ENCODE data around the gene FAT1. TPM values are rescaled to one million over a fixed set of nuclear protein-coding genes. Genes with fewer than 3 reads are reported as not detected.

FAT1 gene
- total RNA-seq, 2 experiments from 2014 or later: under 0.01 to 0.08 TPM

- Histone ChIP-seq H3K36me3 (ENCODE audit: insufficient read depth, low read length) (no peaks in the 10 kb centered on the region), H3K4me3 (ENCODE audit: low read depth, low read length, poor library complexity, severe bottlenecking) (no peak overlapping the region), H3K9me3 (ENCODE audit: low read length) (no peaks in the 10 kb centered on the region), H3K27ac (ENCODE audit: low read depth, low read length, poor library complexity, severe bottlenecking) (no peak overlapping the region), H3K4me2 (ENCODE audit: low read length) (no peak overlapping the region), H3K4me1 (ENCODE audit: insufficient read depth, low read length, poor library complexity, severe bottlenecking) (no peaks in the 10 kb centered on the region), H3K79me2 (ENCODE audit: insufficient read depth, low read depth, low read length) (no peaks in the 10 kb centered on the region), H2AFZ (ENCODE audit: low read length) (no peak overlapping the region), H3K9me2 (ENCODE audit: insufficient read depth, low read length) (no peaks in the 10 kb centered on the region), H4K20me1 (ENCODE audit: insufficient read depth, low read length) (no peaks in the 10 kb centered on the region)
- TF ChIP-seq EZH2phosphoT487 (IDR thresholded peaks at IDR 0.05; ENCODE audit: borderline replicate concordance, low read depth, low read length) (no peak), CTCF (conservative IDR thresholded peaks at IDR 0.05; ENCODE audit: low read length) (no peak)
- no TSS peak for BruUV-seq (replicated peaks)
- DNase-seq (ENCODE audit: low spot score): no peak
- intact Hi-C loops (cut with micrococcal nuclease; ENCODE audit: unreplicated experiment): no loop called here
- CTCF ChIA-PET (ENCODE audit: unreplicated experiment): no interaction called here
- POLR2A ChIA-PET: no interaction called here
Measured at GRCh38 chr4:186657764-186658163, 65.9 kb downstream of the FAT1 start.

- Histone ChIP-seq H2AFZ (ENCODE audit: low read length) (no peak overlapping the region), H3K79me2 (ENCODE audit: insufficient read depth, low read depth, low read length) (no peaks in the 10 kb centered on the region)
- BruUV-seq (replicated peaks): no TSS peak
Measured at GRCh38 chr4:186653969-186654368, 69.7 kb downstream of the FAT1 start.

GRCh38 chr4:186651624-186652023 lies 72.0 kb downstream of the FAT1 start:
- BruUV-seq (replicated peaks): no TSS peak
- Histone ChIP-seq H3K4me2 (ENCODE audit: low read length) (no peak overlapping the region), H3K4me1 (ENCODE audit: insufficient read depth, low read length, poor library complexity, severe bottlenecking) (no peaks in the 10 kb centered on the region), H3K9me3 (ENCODE audit: low read length) (no peaks in the 10 kb centered on the region), H3K4me3 (ENCODE audit: low read depth, low read length, poor library complexity, severe bottlenecking) (no peak overlapping the region), H4K20me1 (ENCODE audit: insufficient read depth, low read length) (no peaks in the 10 kb centered on the region), H3K79me2 (ENCODE audit: insufficient read depth, low read depth, low read length) (no peaks in the 10 kb centered on the region), H3K36me3 (ENCODE audit: insufficient read depth, low read length) (no peaks in the 10 kb centered on the region), H2AFZ (ENCODE audit: low read length) (no peak overlapping the region), H3K27ac (ENCODE audit: low read depth, low read length, poor library complexity, severe bottlenecking) (no peak overlapping the region), H3K9me2 (ENCODE audit: insufficient read depth, low read length) (no peaks in the 10 kb centered on the region)
- ChIA-PET CTCF (ENCODE audit: unreplicated experiment) (no interaction called here), POLR2A (interaction anchor here (0.6 to 1.1 kb wide), 2 partner anchors 12 to 108 kb away, joined by 3 to 6 read pairs; no protein-coding TSS in a partner anchor)
- intact Hi-C loops (cut with micrococcal nuclease; ENCODE audit: unreplicated experiment): no loop called here
- DNase-seq (ENCODE audit: low spot score): no peak
- TF ChIP-seq CTCF (conservative IDR thresholded peaks at IDR 0.05; ENCODE audit: low read length): no peak

More at GRCh38 chr4:186653969-186654368, 69.7 kb downstream of the FAT1 start:
- H3K4me3 ChIP-seq (ENCODE audit: low read depth, low read length, poor library complexity, severe bottlenecking): no peak overlapping the region
- no peak overlapping the region for H3K27ac ChIP-seq (ENCODE audit: low read depth, low read length, poor library complexity, severe bottlenecking)
- H3K36me3 ChIP-seq (ENCODE audit: insufficient read depth, low read length): no peaks in the 10 kb centered on the region
- DNase-seq (ENCODE audit: low spot score): no peak
- intact Hi-C loops (cut with micrococcal nuclease; ENCODE audit: unreplicated experiment): no loop called here
- no peak overlapping the region for H3K4me2 ChIP-seq (ENCODE audit: low read length)
- no peaks in the 10 kb centered on the region for H4K20me1 ChIP-seq (ENCODE audit: insufficient read depth, low read length)
- POLR2A ChIA-PET: no interaction called here
- no peaks in the 10 kb centered on the region for H3K9me3 ChIP-seq (ENCODE audit: low read length)
- H3K4me1 ChIP-seq (ENCODE audit: insufficient read depth, low read length, poor library complexity, severe bottlenecking): no peaks in the 10 kb centered on the region
- CTCF ChIA-PET (ENCODE audit: unreplicated experiment): no interaction called here
- TF ChIP-seq CTCF (conservative IDR thresholded peaks at IDR 0.05; ENCODE audit: low read length) (no peak), EZH2phosphoT487 (IDR thresholded peaks at IDR 0.05; ENCODE audit: borderline replicate concordance, low read depth, low read length) (no peak)
- H3K9me2 ChIP-seq (ENCODE audit: insufficient read depth, low read length): no peaks in the 10 kb centered on the region

Data from OCI-LY7 (cell line).